Measurements from ENCODE around the gene ELF3.
"Not testable (repeated sequence)": the region's sequence is repeated elsewhere in the genome, so short reads cannot be mapped to it uniquely, and the experiment has no call there.

ELF3 gene

DNA sequence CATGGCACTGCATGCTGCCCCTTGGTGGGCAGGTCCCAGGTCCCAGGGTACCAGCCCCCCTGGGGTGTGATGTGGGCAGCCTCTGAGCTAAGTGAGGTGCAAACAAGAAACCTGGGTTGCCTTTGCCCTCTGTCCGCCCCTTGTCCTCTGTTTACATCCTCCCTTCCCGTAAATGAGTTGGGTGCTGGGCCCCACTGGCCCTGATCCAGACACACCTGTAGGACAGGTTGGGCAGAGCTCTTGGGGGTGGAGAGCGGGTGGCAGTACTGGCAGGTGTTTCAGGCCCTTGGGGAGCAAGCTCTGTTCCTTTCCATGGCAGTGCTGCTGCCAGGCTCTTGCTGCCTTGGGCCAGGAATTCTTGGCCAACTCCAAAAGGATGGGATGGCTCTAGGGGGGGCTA, 35.8 kb downstream of the ELF3 start:
- no peak overlapping the region for H3K9ac ChIP-seq (ENCODE audit: low read depth, low read length)
- H3K9me3 ChIP-seq (ENCODE audit: control insufficient read depth, insufficient read depth, low read length) = no peaks in the 10 kb centered on the region
- H3K36me3 ChIP-seq (ENCODE audit: control insufficient read depth, insufficient read depth, low read length) = no peaks in the 10 kb centered on the region
- no peak overlapping the region for H3K4me3 ChIP-seq (ENCODE audit: low read depth, low read length)
- H3K27me3 ChIP-seq (ENCODE audit: control insufficient read depth, insufficient read depth, low read length) = no peaks in the 10 kb centered on the region
- no peaks in the 10 kb centered on the region for H3K4me1 ChIP-seq (ENCODE audit: control insufficient read depth, insufficient read depth, low read length)

DNA sequence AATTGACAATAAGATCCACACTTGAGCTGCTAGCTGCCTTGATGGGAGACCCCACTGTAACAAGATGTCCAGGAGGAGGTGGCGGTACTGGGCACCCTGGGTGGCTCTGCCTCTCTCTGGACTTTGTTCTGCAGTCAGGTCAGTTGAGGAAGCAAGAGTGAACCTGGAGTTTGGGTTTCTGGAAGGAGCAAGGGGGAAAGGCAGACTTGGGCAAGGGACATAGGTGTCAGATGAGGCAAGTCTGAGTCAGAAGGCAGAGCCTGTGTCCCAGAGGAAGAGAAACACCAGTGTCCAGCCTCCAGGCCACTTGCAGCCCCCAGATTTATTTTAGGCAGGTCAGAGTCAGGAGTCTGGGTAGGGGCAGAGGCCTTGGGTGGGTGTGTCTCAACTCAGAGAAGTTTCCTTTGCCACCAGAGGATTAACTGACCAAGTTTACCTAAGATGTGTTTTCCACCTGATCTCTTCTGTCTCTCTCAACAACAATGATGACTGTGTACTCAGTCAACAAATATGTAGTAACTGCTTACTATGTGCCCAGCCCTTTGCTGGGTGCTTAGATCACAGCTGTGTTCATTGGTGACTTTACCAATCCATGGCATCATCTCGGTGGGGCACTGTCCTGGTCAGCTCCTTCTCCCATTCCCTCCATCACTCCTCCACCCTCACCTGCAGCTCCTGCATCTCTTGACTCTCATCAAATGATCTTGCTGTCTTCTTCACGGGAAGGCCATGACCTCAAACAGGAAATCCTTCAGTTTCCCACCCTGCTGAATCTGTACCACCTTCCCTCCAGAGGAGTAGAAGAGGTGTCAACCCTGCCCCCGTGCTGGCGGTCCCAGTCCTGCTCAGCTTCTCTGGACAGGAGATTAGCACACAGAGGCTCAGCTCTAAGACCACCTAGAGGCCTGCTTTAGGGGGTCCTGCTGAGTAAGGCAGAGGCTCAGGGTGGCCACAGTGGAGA, 36.6 kb downstream of the ELF3 start:
- Histone ChIP-seq H3K4me3 (ENCODE audit: low read depth, low read length) (no peak overlapping the region), H3K36me3 (ENCODE audit: control insufficient read depth, insufficient read depth, low read length) (no peaks in the 10 kb centered on the region), H3K9ac (ENCODE audit: low read depth, low read length) (no peak overlapping the region), H3K27me3 (ENCODE audit: control insufficient read depth, insufficient read depth, low read length) (no peaks in the 10 kb centered on the region), H3K9me3 (ENCODE audit: control insufficient read depth, insufficient read depth, low read length) (no peaks in the 10 kb centered on the region), H3K4me1 (ENCODE audit: control insufficient read depth, insufficient read depth, low read length) (no peaks in the 10 kb centered on the region)

DNA sequence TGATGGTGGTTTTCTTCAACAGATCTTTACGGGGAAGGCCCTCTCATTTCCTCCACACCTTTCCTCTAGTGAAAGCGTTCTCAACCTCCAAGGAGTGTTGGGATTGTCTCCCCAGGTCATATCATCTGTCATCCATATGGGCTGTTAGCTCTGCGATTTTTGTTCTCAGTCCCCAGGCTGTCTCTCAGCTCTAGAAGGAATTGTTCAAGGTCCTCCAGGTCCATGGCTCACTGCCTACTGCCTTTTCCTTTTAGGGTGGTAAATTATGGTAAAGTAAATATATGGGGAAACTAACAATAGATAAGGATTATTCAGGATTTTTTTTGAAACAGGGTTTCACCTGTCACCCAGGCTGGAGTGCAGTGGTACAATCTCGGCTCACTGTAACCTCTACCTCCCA, 37.6 kb downstream of the ELF3 start:
- no peaks in the 10 kb centered on the region for H3K4me1 ChIP-seq (ENCODE audit: control insufficient read depth, insufficient read depth, low read length)
- H3K36me3 ChIP-seq (ENCODE audit: control insufficient read depth, insufficient read depth, low read length) = no peaks in the 10 kb centered on the region
- no peak overlapping the region for H3K9ac ChIP-seq (ENCODE audit: low read depth, low read length)
- no peak overlapping the region for H3K4me3 ChIP-seq (ENCODE audit: low read depth, low read length)
- no peaks in the 10 kb centered on the region for H3K9me3 ChIP-seq (ENCODE audit: control insufficient read depth, insufficient read depth, low read length)
- no peaks in the 10 kb centered on the region for H3K27me3 ChIP-seq (ENCODE audit: control insufficient read depth, insufficient read depth, low read length)

DNA sequence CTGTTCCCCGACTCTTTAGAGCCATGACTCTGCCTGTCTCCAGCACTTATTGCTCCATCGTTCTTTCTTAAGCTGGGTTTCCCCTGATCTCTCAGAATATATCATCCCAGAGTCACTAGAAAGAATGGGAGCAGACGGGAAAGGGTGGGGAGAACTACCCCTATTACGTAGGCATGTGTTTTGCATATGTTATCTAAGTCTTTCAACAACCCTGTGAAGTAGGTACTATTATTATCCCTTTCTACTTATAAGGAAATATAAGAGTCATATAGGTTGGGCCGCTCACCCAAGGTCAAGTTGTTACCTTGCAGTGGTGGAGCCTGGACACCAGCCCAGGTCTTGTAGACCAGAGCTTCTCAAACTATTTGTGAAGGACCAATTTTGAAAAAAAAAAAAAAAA, 38.7 kb downstream of the ELF3 start:
- H3K36me3 ChIP-seq (ENCODE audit: control insufficient read depth, insufficient read depth, low read length) = no peaks in the 10 kb centered on the region
- no peaks in the 10 kb centered on the region for H3K27me3 ChIP-seq (ENCODE audit: control insufficient read depth, insufficient read depth, low read length)
- H3K4me1 ChIP-seq (ENCODE audit: control insufficient read depth, insufficient read depth, low read length) = no peaks in the 10 kb centered on the region
- H3K9me3 ChIP-seq (ENCODE audit: control insufficient read depth, insufficient read depth, low read length) = no peaks in the 10 kb centered on the region
- H3K4me3 ChIP-seq (ENCODE audit: low read depth, low read length) = no peak overlapping the region
- no peak overlapping the region for H3K9ac ChIP-seq (ENCODE audit: low read depth, low read length)

DNA sequence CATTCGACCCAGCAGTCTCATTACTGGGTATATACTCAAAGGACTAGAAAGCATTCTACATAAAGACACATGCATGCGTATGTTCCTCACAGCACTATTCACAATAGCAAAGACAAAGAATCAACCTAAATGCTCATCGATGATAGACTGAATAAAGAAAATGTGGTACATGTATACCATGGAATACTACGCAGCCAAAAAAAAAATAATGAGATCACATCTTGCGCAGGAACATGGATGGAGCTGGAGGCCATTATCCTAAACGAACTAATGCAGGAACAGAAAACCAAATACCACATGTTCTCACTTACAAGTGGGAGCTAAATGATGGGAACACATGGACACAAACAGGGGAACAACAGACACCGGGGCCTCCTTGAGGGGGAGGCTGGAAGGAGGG, 43.7 kb downstream of the ELF3 start:
- Histone ChIP-seq H3K27me3 (ENCODE audit: control insufficient read depth, insufficient read depth, low read length) (no peaks in the 10 kb centered on the region), H3K9me3 (ENCODE audit: control insufficient read depth, insufficient read depth, low read length) (no peaks in the 10 kb centered on the region), H3K36me3 (ENCODE audit: control insufficient read depth, insufficient read depth, low read length) (no peaks in the 10 kb centered on the region), H3K4me1 (ENCODE audit: control insufficient read depth, insufficient read depth, low read length) (no peaks in the 10 kb centered on the region), H3K9ac (ENCODE audit: low read depth, low read length) (no peak overlapping the region), H3K4me3 (ENCODE audit: low read depth, low read length) (no peak overlapping the region)

GRCh38 chr1:202054673-202055072, 44.3 kb downstream of the ELF3 start:
- H3K9ac ChIP-seq (ENCODE audit: low read depth, low read length); H3K27me3 ChIP-seq (ENCODE audit: control insufficient read depth, insufficient read depth, low read length); H3K36me3 ChIP-seq (ENCODE audit: control insufficient read depth, insufficient read depth, low read length); H3K4me3 ChIP-seq (ENCODE audit: low read depth, low read length); H3K9me3 ChIP-seq (ENCODE audit: control insufficient read depth, insufficient read depth, low read length); H3K4me1 ChIP-seq (ENCODE audit: control insufficient read depth, insufficient read depth, low read length): not testable (repeated sequence)

GRCh38 chr1:202056644-202057334, 46.4 kb downstream of the ELF3 start:
- no peak overlapping the region for H3K4me3 ChIP-seq (ENCODE audit: low read depth, low read length)
- peak overlapping the region; percentile 24 for H3K9ac ChIP-seq (ENCODE audit: low read depth, low read length)
- H3K27me3 ChIP-seq (ENCODE audit: control insufficient read depth, insufficient read depth, low read length) = no peaks in the 10 kb centered on the region
- H3K4me1 ChIP-seq (ENCODE audit: control insufficient read depth, insufficient read depth, low read length) = no peaks in the 10 kb centered on the region
- no peaks in the 10 kb centered on the region for H3K9me3 ChIP-seq (ENCODE audit: control insufficient read depth, insufficient read depth, low read length)
- no peaks in the 10 kb centered on the region for H3K36me3 ChIP-seq (ENCODE audit: control insufficient read depth, insufficient read depth, low read length)

DNA sequence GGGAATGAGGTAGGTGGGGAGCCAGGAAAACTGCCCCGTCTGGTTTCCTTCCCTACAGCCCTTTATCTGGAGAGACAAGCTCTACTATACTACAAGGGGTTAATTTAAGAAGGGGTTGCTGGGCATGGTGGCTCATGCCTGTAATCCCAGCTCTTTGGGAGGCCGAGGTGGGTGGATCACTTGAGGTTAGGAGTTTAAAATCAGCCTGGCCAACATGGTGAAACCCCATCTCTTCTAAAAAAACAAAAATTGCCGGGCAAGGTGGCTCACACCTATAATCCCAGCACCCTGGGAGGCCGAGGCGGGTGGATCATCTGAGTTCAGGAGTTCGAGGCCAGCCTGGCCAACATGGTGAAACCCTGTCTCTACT, 46.9 kb downstream of the ELF3 start:
- not testable (repeated sequence) for H3K36me3 ChIP-seq (ENCODE audit: control insufficient read depth, insufficient read depth, low read length); H3K9ac ChIP-seq (ENCODE audit: low read depth, low read length); H3K9me3 ChIP-seq (ENCODE audit: control insufficient read depth, insufficient read depth, low read length); H3K4me3 ChIP-seq (ENCODE audit: low read depth, low read length); H3K4me1 ChIP-seq (ENCODE audit: control insufficient read depth, insufficient read depth, low read length); H3K27me3 ChIP-seq (ENCODE audit: control insufficient read depth, insufficient read depth, low read length)

- no peak overlapping the region for H3K9ac ChIP-seq (ENCODE audit: low read depth, low read length)
- no peak overlapping the region for H3K4me3 ChIP-seq (ENCODE audit: low read depth, low read length)
- H3K4me1 ChIP-seq (ENCODE audit: control insufficient read depth, insufficient read depth, low read length) = peaks cover 5% of the 10 kb centered on the region
- H3K9me3 ChIP-seq (ENCODE audit: control insufficient read depth, insufficient read depth, low read length) = no peaks in the 10 kb centered on the region
- no peaks in the 10 kb centered on the region for H3K27me3 ChIP-seq (ENCODE audit: control insufficient read depth, insufficient read depth, low read length)
- H3K36me3 ChIP-seq (ENCODE audit: control insufficient read depth, insufficient read depth, low read length) = no peaks in the 10 kb centered on the region
Observed at GRCh38 chr1:202058001-202058908, 47.9 kb downstream of the ELF3 start.

- no peaks in the 10 kb centered on the region for H3K36me3 ChIP-seq (ENCODE audit: control insufficient read depth, insufficient read depth, low read length)
- peaks cover 12% of the 10 kb centered on the region for H3K4me1 ChIP-seq (ENCODE audit: control insufficient read depth, insufficient read depth, low read length)
- H3K4me3 ChIP-seq (ENCODE audit: low read depth, low read length) = no peak overlapping the region
- no peaks in the 10 kb centered on the region for H3K9me3 ChIP-seq (ENCODE audit: control insufficient read depth, insufficient read depth, low read length)
- no peak overlapping the region for H3K9ac ChIP-seq (ENCODE audit: low read depth, low read length)
- no peaks in the 10 kb centered on the region for H3K27me3 ChIP-seq (ENCODE audit: control insufficient read depth, insufficient read depth, low read length)
Observed at GRCh38 chr1:202061055-202061454, 50.7 kb downstream of the ELF3 start.

DNA sequence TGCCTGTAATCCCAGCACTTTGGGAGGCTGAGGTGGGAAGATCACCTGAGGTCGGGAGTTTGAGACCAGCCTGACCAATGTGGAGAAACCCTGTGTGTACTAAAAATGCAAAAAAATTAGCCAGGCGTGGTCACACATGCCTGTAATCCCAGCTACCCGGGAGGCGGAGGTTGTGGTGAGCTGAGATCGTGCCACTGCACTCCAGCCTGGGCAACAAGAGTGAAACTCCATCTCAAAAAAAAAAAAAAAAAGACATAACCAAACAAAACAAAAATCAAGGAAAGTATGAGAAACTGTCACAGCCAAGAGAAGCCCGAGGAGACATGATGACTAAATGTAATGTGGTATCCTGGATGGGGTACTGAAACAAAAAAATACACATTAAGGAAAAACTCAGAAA, 51.4 kb downstream of the ELF3 start:
- not testable (repeated sequence) for H3K27me3 ChIP-seq (ENCODE audit: control insufficient read depth, insufficient read depth, low read length); H3K9me3 ChIP-seq (ENCODE audit: control insufficient read depth, insufficient read depth, low read length); H3K9ac ChIP-seq (ENCODE audit: low read depth, low read length); H3K36me3 ChIP-seq (ENCODE audit: control insufficient read depth, insufficient read depth, low read length); H3K4me3 ChIP-seq (ENCODE audit: low read depth, low read length)
- peaks cover 12% of the 10 kb centered on the region for H3K4me1 ChIP-seq (ENCODE audit: control insufficient read depth, insufficient read depth, low read length)

Data from iPS-15b (cell line).